Mammary epithelial cell (primary cell): ENCODE measurements around the gene ASIC1.

Experiments used
- CTCF ChIP-seq, 2 donors: IDR thresholded peaks in 1 of 2; conservative IDR thresholded peaks in 1 of 2; 2 replicates each; pipeline ENCODE4 v1.5.1; 2011 to 2012; ENCODE audit warnings: inconsistent platforms in 2 of 2, low read length in 2 of 2, mild to moderate bottlenecking in 2 of 2, control low read depth in 1 of 2, low read depth in 1 of 2; ENCODE audit not compliant: insufficient read depth in 1 of 2; ENCODE audit errors: extremely low read depth in 1 of 2
- EZH2 ChIP-seq: IDR thresholded peaks from 2 replicates; pipeline ENCODE4 v1.6.1; 2012; ENCODE audit warnings: low read length, inconsistent platforms, borderline replicate concordance

DNA sequence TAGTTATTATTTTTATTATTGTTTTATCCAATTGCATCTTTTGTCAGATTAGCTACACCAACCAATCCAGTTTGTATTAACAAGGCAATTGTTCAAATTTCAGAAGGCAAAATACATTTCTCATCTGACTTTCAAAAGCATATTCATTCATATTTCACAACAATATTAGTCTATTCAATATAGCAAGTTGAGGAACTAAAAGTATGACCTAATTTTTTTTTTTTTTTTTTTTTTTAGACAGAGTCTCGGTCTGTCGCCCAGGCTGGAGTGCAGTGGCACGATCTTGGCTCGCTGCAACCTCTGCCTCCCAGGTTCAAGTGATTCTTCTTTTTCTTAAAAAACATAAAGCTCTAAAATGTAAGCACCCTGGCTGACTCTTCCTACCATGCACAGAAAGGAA is 71.9 kb downstream of the ASIC1 start:
- TF ChIP-seq CTCF (conservative IDR thresholded peaks at IDR 0.05 in 1 of 2, IDR thresholded peaks at IDR 0.05 in 1 of 2; ENCODE audit: extremely low read depth in 1 of 2, insufficient read depth in 1 of 2, low read depth in 1 of 2, low read length in 2 of 2), result no peak
- TF ChIP-seq EZH2, result no peak
